K562 treated with DMSO at 1 percent for 48 hours (cell line): ENCODE data around the gene TBC1D5. TPM values are rescaled to one million over a fixed set of nuclear protein-coding genes. Genes with fewer than 3 reads are reported as not detected.

Experiments used
- total RNA-seq: library from RNA; unstranded; fragments of 300-600 nt; gene quantifications from 2 replicates; pipeline ENCODE4 v1.2.3, GENCODE V29; 2022; ENCODE audit warnings: low replicate concordance; ENCODE audit errors: extremely low read depth

TBC1D5 gene, protein sequence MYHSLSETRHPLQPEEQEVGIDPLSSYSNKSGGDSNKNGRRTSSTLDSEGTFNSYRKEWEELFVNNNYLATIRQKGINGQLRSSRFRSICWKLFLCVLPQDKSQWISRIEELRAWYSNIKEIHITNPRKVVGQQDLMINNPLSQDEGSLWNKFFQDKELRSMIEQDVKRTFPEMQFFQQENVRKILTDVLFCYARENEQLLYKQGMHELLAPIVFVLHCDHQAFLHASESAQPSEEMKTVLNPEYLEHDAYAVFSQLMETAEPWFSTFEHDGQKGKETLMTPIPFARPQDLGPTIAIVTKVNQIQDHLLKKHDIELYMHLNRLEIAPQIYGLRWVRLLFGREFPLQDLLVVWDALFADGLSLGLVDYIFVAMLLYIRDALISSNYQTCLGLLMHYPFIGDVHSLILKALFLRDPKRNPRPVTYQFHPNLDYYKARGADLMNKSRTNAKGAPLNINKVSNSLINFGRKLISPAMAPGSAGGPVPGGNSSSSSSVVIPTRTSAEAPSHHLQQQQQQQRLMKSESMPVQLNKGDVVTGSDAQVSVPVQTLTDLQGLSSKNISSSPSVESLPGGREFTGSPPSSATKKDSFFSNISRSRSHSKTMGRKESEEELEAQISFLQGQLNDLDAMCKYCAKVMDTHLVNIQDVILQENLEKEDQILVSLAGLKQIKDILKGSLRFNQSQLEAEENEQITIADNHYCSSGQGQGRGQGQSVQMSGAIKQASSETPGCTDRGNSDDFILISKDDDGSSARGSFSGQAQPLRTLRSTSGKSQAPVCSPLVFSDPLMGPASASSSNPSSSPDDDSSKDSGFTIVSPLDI
- total RNA-seq = not detected in 2 replicates

DNA sequence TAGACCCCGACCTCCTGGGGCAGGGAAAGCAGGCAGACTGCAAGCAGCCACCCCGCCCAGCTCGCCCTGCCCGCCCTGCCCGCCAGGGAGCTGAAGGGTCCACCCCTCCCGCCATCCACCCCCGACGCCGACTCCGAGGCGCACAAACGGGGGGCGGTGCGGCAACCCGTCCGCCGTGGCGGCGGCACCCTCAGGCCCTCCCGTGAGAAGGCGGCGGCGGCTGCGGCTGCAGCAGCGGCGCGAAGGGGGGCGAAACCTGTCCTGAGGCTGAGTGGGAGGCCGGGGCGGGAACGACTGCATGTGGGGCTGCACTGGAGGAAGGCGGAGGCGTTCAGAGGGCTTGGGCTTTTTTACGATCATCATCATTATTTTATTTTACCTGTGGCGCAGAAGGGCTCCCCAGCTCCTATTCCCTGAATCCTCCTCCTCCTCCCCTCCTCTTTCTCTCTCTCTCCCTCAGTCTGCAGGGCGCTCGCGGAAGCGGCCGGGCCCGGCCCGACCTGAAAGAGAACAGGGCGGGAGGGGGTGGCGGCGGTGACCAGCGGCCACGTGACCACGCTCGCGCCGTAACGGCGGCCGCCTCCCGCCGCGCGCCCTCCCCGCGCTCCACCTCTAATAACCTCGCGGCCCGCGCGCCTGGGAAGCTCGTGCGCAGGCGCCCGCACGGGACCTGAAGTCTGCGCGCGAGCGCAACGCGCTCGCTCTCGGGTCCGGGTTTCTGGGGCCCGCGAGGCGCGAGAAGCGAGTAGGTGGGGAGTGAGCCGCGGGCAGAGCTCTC is at the start of gene TBC1D5:
TSS of gene TBC1D5 (minus strand) at position 530 of the 778 bp plus-strand sequence. CDS start 234,061 bp downstream, outside the sequence.

